Stimulated activated CD8-positive, alpha-beta memory T cell treated with anti-CD3 and anti-CD28 coated beads, Interleukin-12 subunit alpha, Interleukin-12 subunit beta, amount 100 ng/mL, for 24 hours (primary cell): ENCODE data around the gene METTL26.

Experiments
- DNase-seq: peaks from one replicate; pipeline ENCODE4 v3.0.0-alpha.2; 2020; ENCODE audit errors: extremely low read depth

The METTL26 gene

GRCh38 chr16:658679-659571 is 22.8 kb upstream of the METTL26 start:
- no peak for DNase-seq

- no peak for DNase-seq
Observed at GRCh38 chr16:657487-657886, 21.4 kb upstream of the METTL26 start.

- DNase-seq = no peak
Observed at GRCh38 chr16:654034-654433, 17.9 kb upstream of the METTL26 start.

DNA sequence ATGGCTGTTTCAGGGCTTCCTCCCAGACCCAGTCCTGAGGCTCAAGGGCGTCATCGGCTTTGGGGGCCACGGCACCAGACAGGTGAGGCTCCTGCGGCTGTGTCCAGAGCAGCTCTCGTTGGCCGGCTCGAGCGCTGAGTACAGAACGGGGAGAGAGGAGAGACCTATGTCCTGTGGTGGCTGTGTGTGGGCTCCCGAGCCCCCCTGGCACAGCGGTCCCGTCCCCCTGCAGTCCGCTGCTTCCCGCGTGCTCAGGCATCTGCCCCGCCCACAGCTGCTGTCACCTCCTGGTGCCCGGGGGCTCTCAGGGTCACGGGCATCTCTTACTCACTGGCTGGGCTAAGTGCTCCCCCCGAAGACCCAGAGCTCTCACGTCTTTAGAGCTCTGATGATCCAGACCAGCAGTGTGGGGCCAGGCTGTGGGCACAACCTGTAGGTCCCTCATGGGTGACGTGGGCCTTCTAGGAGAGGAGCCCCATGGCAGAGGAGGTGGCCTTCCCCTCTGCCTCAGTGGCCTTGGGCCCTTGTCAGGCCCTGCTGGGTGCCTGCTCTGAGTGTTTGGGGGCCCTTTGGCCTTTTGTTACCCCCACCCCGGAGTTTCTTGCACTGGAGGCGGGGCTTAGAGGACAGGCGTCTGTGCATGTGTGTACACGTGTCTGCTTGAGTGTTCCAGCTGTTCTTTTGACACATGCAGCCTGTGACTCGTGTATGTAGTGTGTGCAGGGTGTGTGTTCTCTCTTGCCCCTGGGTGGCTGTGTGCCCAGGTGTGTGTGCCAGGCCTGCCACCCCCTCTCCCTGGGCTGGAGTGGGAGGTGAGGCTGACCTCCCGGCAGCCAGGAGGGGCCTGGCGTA is 16.6 kb upstream of the METTL26 start:
- no peak for DNase-seq

- no peak for DNase-seq
Observed at GRCh38 chr16:651844-652243, 15.7 kb upstream of the METTL26 start.

- no peak for DNase-seq
Observed at GRCh38 chr16:649631-650030, 13.5 kb upstream of the METTL26 start.

GRCh38 chr16:648781-649589 is 12.9 kb upstream of the METTL26 start, which contains the start of gene WDR90:
Gene WDR90, plus strand, starts transcription at chr16:649365. Its CDS starts 52 bp downstream, at chr16:649417.
- peak; percentile 90 for DNase-seq

DNA sequence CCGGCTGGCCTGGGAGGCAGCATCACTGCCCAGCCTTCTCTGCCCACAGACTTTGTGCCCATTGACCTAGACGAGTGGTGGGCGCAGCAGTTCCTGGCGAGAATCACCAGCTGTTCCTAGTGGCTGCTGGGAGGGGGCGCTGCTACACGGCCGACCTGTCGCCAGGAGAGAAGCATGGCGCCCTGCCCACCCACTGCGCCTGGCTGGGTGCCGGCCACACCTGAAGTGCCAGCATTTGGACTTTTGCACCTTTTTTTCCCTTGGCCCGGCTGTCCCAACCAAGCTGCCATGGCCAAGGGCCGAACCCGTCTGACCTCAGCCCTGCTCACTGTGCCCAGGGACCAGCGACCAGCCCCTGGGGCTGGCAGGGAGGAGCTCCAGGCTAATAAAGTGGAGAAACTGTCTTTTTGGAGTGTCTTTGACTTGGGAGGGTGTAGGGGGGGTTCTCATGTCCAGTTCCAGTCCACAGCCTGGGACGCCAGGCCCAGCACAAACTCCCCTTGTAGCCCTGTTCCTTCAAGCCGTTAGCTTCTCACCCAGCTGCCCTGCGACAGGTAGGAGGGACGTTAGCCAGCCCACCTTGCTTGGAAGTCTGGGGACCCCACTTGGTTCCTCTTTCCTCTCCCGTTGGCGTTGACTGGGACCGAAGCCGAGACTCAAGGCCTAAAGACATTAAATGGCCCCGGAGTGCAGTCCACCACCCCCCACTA is 12.1 kb upstream of the METTL26 start:
- DNase-seq = no peak

DNA sequence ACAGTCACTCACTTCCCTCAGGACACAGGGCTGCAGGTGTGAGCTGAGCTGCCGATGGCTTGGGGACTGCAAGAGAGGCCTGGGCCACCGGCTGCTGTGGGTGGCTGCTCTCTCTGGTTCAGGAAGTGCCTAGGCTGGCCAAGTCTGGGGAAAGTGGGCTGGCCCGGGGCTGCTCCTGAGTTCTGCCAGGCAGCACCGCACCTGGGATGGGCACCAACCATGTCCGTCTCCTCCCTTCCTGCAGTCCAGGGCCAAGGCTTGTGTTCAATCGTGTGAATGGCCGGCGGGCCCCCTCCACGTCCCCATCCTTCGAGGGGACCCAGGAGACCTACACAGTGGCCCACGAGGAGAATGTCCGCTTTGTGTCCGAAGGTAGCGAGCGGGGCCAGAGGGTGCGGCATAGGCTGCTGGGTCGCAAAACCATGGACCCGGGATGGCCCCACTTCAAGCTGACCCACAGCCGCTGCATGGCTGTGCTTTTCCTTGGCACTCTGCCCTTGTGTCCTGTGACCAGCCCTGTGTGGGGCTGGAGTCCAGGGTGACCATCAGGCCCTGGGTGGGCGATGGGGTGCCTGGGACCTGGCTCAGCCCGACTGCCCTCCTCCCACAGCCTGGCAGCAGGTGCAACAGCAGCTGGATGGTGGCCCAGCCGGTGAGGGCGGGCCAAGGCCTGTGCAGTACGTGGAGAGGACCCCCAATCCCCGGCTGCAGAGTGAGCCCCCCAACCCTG is 11.2 kb upstream of the METTL26 start:
- no peak for DNase-seq

DNA sequence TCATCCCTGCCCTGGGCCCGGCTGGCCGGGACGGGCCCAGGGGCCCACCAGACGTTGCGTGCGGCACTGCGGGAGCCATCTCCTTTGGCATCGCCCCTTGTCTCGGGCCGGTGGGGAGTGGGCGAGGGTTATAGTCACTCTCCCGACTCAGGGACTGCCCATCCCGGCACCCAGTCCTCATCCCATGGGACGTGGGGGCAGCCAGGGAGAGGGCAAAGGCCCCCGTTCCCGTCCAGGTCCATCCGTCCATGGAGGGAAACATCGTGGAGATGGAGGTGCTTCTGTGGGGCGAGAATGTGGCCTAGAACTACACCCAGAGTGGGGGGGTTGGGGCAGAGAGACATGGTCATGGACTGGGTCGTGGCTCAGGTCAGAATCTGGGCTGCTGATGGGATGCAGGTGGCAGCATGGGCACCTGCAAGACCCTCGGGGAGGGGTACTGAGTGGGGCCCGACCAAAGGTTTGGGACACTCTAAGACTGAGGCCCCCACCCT is 10.6 kb upstream of the METTL26 start:
- no peak for DNase-seq

DNA sequence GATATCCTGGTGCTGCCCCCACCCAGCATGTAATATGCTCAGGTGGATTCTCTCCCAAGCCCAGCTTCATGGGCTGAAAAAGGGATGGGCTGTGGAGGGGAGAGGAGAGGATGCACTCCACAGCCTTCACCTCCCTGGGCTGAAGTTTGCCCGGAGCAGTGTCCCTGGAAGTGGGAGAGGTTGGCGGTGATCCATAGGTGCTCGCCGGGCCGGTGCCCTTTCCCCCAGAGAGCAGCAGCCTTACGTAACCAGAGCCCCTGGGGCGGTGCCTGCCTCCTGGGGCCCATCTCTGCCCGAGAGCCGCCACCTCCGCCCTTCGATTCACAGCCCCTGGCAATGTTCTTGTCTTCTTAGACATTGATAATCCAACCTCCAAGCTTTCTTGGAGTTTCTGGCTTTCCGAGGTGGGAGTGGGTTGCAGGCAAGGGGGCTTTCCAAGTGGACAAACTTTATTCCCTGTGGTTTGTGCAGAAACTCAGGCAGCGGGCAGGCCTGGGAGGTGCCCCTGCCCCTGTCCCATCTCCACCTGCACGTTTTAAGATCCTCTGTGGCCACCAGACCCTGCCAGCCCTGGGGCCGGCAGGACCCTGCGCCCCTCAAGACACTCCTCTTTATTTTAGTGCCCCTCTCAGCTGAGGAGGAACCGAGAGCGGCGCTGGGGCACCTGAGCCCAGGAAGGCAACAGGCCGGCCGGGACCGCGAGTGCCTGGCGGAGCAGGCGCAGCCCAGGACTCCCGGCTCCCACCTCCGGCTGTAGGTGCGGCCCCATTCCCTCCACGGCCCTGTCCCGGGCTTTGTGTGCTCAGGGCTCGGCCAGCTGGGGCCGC is 10.0 kb upstream of the METTL26 start:
- no peak for DNase-seq

DNA sequence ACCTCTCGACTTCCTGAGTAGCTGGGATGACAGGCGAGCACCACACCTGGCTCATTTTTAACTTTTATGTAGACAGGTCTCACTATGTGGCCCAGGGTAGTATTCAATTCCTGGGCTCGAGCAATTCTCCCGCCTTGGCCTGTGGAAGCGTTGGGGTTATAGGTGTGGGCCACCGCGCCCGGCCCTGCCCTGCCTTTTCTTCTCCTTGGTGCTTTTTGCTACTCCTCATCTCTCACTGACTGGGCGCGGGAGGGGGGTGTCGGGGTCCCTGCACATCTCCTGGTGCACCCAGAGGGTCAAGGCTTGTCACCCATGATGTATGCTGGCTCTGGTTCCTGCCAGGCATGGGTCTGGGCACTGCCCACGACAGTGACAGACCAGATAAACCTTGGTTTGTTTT is 8.5 kb upstream of the METTL26 start:
- DNase-seq = no peak

DNA sequence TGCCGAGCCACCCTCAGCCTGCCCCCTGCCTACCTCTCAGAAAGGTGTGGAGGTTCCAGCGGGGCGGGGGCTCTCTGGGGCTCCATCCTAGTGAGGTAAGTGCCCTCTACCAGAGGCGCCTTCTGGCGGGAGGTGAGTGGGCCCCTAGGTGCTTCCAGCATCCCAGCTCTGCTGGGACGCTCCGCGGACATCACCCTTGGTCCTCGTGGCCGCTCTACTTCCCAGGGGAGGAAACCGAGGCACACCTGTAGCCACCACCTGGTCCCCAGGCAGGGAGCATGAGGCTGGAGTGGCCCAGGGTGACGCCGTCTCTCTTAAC is 6.9 kb upstream of the METTL26 start:
- DNase-seq = no peak

GRCh38 chr16:642189-643049 is 6.3 kb upstream of the METTL26 start:
- DNase-seq = no peak

- peak; percentile 52 for DNase-seq
Observed at GRCh38 chr16:641326-642188, 5.5 kb upstream of the METTL26 start, which contains the start of gene MCRIP2. Gene MCRIP2, plus strand, starts transcription at chr16:641828. Its CDS starts 164 bp downstream, at chr16:641992.

DNA sequence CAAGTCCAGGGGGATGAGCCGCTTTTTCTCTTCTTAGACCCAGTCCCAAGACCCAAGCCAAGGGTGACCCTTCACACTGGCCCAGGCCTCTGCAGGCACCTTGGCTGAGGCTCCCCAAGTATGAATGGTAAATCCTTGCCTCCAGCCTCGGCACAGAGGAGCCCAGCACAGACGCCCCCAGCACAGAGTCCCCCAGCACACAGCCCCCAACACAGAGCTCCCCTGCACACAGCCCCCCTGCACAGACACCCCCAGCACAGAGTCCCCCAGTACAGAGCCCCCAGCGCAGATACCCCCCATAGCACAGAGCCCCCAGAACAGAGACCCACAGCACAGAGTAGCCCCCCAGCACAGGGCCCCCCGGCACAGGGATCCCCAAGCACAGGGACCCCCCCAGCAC is 4.5 kb upstream of the METTL26 start:
- DNase-seq = no peak

GRCh38 chr16:638836-639235 is 2.7 kb upstream of the METTL26 start:
- DNase-seq = no peak
